Measurements from ENCODE around the gene FALEC.
A peak's percentile ranks its signal among the peaks of the same experiment; 100 is the strongest.

- TF ChIP-seq CTCF (IDR thresholded peaks at IDR 0.05) = peak in 3 of 5 experiments; percentile 3 to 20 (median 6)
- TF ChIP-seq POLR2A (IDR thresholded peaks at IDR 0.05) = no peak
Observed at GRCh38 chr1:150516050-150516591, 569 bp downstream of the FALEC start.
